Suprapubic skin (tissue), 3 donors: Measurements from ENCODE around the gene STX4.

Experiments
- CTCF ChIP-seq, 2 donors: fragments of 200-600 bp in 1 of 2; fragments of 450-650 bp in 1 of 2; sonication (generic) in 1 of 2; IDR thresholded peaks; one replicate each; pipeline ENCODE4 v1.5.1; 2016 to 2019; ENCODE audit warnings: antibody characterized with exemption in 2 of 2, mild to moderate bottlenecking in 1 of 2, moderate library complexity in 1 of 2
- POLR2AphosphoS5 ChIP-seq, 3 donors: sonication (generic); formaldehyde crosslinking; IDR thresholded peaks; one replicate each; pipeline ENCODE4 v1.6.1; 2017; ENCODE audit warnings: antibody characterized with exemption in 3 of 3

- TF ChIP-seq CTCF (IDR thresholded peaks at IDR 0.05): no peak
- no peak for TF ChIP-seq POLR2AphosphoS5 (IDR thresholded peaks at IDR 0.05)
These were observed 32.5 kb upstream of the STX4 start for GRCh38 chr16:31000671-31001382.
